ENCODE results near the gene MNAT1.

Gene MNAT1

DNA sequence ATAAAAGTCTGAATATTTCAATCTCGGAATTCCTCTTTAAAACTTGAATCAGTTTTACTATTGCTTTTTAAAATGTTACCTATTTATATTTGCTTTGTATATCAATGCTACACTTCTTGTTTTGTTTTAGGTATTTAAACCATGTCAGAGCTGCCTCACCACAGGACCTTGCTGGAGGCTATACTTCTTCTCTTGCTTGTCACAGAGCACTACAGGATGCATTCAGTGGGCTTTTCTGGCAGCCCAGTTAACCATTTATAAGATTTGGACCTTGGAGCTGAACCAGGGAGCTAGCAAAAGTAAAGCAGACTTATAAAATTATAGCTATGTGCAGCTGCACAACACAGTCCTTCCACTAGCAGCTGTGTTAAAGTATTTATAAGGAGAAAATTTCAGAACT, 233.5 kb downstream of the MNAT1 start:
- no peak for DNase-seq (ENCODE audit: low spot score)

DNA sequence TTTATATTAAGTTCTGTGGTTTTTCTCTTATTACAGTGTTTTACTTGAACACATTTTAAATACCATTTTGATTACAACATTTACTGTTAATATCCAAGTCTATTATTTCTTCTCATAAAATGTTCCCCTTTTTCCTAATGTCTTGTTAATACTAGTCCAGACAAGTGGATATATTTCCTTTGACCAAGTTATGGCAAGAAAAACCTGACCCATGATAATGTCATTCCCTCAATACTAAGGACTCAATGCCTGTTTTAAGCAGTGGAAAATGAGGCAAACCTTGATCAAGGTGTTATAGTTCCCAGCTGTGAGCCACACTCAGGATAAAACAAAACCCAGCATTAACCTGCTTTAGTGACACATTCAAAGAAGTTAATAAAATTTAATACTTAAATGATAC, 234.1 kb downstream of the MNAT1 start:
- no peak for DNase-seq (ENCODE audit: low spot score)

DNA sequence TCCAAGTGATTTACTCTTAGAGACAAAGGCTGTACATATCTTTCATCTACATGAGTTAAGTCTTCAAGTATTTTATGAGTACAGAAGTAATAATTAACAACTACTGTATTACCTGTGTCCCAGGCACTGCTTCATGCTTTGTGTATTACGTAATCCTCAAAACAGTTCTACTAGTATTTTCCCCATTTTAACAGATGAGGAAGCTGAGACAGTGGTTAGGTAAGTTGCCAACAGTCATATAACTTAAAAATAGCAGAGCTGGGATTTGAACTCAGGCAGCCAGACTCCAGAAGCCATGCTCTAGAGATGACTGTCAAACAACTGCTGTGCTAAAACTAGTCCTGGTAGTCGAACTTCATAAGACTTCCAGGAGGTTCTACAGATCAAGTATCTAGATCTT, 235.6 kb downstream of the MNAT1 start:
- DNase-seq (ENCODE audit: low spot score): no peak

DNA sequence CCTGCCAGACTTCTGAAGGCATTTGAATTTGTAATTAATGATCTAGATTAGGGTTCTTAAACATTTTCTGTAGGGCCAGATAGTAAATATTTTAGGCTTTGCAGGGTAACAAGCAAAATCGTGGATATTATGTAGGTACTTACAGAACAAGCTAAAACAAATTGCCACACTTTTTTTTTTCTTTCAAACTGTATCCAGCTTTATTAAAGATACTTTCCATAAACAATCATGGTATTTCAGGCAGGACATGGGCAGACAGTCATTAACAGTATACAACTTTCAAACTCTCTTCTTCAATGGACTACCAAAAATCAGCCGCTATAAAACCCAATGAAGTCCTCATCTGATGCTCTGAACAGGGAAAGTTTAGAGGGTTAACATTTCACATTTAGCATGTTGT, 236.7 kb downstream of the MNAT1 start:
- DNase-seq (ENCODE audit: low spot score): no peak

DNA sequence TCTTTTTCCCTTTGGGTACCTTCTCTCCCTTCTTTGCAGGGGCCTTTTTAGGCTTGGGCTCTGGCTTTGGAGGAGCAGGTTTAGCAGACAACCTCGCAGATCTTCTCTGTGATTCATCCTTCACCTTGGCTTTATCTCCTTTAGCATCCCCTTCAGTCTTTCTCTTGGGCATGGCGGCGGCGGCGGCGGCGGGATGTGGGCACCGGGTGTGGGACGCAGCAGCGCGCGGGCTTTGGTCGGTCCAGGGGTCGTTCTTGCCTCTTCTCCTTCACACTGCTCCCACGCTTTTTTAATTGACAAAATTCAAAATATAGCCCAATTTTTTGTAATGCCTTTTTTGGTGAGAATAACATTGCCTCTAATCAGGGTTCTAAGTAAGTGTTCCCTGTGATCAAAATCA, 237.7 kb downstream of the MNAT1 start:
- DNase-seq (ENCODE audit: low spot score): no peak

DNA sequence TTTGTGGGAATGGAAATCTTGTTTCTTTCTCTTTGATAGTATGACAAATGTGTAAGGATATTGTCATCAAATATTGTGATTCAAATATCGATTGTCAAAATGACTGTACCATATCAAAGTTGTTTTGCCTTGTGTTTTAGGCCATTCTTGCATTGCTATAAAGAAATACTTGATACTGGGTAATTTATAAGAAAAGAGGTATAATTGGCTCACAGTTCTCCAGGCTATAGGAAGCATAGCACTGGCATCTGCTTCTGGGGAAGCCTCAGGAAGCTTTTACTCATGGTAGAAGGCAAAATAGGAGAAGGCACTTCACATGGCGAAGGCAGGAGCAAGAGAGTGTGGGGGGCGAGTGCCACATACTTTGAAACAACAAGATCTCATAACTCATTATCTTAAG, 238.5 kb downstream of the MNAT1 start:
- DNase-seq (ENCODE audit: low spot score): no peak

DNA sequence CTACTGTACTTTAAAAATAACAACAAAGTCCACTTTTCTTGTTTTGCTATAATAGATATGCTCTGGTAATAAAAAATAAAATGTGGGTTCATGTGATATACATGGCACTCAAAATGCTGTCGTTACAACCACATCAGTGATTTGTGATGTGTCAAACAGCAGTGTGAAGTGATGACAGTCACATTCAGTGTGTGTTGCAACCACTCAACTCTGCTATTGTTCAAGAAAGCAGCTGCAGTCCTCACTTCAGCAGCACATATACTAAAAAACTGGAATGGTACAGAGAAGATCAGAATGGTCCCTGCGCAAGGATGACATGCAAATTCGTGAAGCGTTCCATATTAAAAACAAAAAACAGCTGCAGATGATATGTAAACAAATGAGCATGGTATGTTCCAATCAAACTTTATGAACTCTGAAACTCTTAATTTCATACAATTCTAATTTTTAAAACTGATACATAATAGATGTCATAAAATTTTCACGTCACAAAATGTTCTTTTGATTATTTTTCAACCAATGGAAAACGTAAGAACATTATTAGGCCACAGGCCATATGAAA, 239.6 kb downstream of the MNAT1 start:
- DNase-seq (ENCODE audit: low spot score): no peak

DNA sequence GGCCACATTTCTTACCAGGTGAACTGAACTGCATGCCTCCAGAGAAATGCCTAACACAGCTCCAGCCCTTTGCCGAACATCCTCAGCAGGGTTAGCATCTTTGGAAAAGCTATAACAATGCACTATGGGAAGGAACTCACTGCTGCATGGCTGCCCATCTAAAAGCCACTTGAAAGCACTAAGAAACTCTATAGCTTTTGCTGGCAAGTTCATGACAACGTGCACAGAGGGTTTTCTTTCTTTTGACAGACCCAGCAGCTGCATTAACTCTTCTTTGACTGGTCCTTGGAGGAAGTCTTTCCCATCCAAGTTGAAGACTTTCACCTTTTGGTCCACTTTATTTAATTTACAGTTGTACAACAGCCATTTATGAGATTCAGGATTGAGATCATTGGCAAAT, 241.0 kb downstream of the MNAT1 start:
- no peak for DNase-seq (ENCODE audit: low spot score)

DNA sequence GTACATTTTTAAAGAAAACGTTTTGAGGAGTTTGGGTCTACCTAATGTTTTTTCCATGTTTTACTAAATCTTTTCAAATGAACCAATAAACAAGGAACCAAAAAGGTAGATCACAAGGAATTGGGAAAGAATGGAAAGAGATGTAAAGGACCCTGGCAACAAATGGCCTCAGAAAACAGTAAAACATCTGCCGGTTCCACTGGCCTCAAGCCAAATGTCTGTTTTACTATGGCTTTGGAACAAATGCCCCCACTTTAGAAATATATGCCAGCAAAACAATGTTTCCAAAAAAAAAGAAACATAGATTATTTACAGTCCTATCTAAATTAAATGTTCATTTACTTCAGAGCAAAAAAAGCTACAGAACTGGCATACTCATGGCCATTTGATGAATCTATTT, 243.3 kb downstream of the MNAT1 start:
- DNase-seq (ENCODE audit: low spot score): no peak

DNA sequence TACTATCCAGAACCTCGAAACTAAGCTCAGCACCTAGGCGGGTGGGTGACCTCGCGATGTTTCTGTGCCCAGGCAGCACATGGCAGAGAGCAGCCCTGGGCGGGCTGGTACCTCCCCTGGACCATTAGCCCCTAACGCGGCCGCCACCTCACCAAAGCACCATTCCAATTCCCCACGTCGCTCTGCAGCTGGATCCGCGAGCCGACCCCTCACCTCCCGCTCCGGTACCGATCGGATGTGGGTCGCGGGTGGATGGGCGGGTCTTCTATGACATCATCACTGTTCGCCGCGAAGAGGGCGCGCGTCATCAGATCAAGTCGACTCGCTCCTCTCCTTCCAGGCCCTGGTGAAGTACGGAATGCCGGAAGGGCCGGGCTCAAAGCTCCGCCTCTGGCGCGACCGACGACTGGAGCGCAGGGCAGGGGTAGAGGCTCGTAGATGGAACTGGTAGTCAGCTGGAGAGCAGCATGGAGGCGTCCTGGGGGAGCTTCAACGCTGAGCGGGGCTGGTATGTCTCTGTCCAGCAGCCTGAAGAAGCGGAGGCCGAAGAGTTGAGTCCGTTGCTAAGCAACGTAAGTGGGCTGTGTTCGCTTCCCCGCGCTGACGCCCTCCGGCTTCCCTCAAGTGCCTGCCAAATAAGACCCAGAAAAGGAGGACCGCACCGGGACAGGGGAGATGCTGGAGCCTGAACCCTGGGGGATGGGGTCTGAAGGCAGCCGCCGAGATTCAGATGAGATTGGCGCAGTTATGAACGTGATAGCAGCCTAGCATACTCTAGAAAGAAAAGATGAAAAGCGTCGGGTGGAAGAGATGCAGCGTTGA, 246.5 kb downstream of the MNAT1 start, which contains the start of the genes SLC38A6 and TRMT5:
SLC38A6 (plus strand) TSS at position 435 of the 822 bp plus-strand sequence; CDS start at position 468, 33 bp downstream.
TRMT5 (minus strand) TSS at position 269 of the 822 bp plus-strand sequence; CDS start at position 163, 106 bp downstream.
- DNase-seq (ENCODE audit: low spot score): peak; percentile 92

DNA sequence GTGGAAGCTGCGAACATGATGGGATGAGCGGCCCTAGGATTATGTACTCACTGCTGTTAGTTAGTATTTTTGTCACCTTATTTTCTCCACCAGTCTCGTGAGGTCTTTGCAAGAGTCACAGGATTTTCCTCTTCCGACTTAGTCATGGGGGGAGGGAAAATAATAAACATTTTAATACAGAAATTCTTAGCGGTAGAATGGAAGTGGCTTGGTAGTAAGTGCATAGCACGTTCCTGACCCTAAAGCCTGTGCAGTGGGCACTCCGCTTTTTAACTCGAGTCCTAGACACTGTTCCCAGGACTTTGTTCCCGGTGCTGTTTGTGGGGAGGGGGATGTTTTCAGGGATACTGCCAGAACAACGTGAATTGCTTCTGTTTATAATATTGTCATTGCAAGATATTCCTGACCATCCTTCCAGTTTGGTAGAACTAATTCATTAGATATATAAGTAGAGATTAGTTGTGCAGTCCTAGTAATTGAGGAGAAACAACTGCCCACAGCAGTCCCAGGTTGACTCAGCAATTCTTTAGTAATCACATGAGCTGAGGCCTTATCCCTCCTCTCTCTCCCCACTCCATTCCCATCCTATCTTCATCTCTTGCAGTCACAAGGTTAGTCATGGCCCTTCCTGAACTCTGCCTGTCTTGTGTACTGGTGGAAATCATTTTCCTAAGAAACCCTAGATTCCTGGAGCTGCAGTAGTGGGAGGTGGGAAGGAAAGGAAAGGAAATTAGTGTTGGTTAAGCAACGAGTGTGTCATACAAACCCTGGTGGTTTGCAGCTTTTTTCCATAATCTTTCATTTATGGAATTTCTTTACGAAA, 247.3 kb downstream of the MNAT1 start:
- DNase-seq (ENCODE audit: low spot score): peak; percentile 54

DNA sequence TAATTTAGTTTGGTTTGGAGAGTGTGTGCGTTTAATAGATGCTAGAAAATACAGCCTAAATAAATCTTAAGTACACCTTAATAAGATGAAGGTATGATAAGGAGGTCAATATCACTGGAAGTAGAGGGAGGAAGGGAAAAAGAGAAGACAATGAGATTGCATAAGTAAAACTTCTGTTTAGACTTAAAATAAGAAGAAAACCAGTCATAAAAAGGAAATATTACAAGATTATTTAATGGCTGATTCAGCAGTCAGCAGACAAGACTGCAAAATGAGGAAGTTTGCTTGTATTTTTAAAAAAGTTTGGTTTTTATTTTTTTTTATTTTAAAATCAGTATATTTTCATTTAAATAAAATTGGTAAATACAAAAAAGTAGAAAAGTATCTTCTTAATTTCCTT, 249.6 kb downstream of the MNAT1 start:
- no peak for DNase-seq (ENCODE audit: low spot score)

DNA sequence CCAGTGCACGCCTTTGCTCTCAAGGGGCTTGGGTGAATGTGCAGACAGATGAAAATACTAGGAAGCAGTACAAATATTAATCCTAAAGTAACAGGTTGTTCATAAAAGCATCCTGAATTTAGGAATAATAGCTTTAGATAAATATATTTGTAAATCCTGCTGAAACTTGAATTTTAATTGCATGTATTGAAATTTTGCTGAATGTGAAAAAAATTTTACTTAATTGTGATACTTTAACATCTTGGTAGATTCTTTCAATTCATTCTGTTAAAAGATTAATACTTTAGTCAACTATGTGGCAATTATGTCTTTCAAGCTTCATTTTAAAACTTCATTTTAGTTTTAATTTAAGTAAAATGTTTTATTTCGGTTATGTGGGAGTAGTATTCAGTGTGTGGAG, 251.9 kb downstream of the MNAT1 start:
- no peak for DNase-seq (ENCODE audit: low spot score)

DNA sequence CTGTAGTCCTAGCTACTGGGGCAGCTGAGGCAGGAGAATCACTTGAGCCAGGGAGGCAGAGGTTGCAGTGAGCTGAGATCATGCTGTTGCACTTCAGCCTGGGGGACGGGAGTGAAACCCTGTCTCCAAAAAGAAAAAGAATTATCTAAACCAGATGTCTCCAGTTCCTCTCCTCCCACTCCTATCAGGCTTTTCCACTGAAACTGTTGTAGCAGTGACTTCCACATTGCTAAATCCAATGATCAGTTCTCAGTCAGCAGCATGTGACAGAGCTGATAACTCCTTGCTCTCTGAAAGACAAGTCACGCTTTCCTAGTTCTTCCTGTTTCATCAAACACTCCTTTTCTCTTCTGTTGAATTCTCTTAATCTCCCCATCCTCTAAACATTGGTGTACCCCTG, 255.0 kb downstream of the MNAT1 start:
- peak; percentile 20 for DNase-seq (ENCODE audit: low spot score)

DNA sequence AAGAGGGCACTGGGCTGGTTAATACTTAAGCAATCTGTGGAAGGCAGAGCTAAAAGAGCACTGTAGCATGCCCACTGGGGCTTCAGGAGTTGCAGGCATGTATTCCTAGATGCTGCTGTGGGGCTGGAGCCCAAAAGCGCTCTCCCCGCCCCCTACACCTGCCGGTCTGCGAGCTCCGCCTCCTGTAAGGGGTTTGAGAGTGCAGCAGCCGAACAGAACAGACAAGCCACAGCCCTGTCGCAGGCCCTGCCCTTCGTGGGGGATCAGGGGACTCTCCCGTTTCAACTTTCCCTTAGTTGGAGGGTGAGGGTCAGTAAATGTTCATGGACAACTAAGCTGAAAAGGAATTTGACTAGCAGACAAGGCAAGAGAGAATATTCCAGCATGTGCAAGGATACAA, 264.1 kb downstream of the MNAT1 start:
- no peak for DNase-seq (ENCODE audit: low spot score)

DNA sequence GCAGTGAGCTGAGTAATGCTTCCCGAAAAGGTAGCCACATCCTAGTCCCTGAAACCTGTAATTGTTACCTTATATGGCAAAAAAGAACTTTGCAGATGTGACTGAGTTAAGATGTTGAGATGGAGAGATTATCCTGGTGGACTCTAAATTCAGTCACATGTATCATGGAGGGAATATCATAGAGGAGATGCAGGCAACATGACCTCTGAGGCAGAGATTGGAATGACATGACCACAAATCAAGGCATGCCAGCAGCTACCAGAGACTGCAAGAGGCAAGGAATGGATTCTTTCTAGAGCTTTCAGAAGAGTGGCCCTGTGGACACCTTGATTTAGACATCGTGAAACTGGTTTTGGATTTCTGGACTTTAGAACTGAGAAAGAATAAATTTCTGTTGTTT, 265.0 kb downstream of the MNAT1 start:
- DNase-seq (ENCODE audit: low spot score): no peak

DNA sequence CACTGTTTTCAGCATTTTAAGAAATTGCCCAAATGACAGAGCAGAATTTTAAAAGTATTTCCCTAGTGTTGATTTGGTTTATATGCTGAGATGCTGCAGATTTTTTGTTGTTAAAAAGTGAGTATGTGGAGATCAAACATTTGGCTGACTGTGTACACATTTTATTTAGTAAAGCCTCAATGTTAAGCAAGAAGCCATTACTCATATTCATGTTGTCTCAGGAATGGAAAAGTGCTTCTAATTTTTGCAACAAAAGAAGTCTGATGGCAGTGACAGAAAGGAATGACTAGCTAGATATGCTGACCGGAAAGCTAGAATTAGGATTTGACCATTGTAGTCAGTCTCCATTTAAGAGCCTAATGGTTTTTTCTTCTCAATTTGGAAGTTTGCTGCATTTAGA, 269.0 kb downstream of the MNAT1 start:
- no peak for DNase-seq (ENCODE audit: low spot score)

DNA sequence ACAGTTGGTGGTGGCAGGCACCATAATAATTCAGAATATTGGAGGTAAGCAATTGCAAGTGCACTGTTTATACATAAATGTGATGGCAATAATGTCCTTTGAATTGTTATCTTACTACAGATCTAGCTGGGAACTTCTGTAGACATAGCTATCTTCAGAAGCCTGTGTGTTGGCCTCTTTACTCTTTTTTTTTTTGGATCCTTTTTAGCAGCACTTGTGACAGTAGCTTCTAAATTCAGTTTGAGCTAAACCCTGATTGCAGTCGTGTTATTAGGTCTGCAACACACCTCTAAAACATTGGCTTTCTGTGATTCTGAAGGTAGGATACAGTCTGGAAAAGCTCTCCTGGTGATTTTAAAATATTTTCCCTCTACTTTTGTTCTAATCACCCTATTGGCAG, 285.0 kb downstream of the MNAT1 start:
- DNase-seq (ENCODE audit: low spot score): no peak
